Measurements from ENCODE around the gene STAP1. TPM values are rescaled to one million over a fixed set of nuclear protein-coding genes. Genes with fewer than 3 reads are reported as not detected.

STAP1 gene
- total and polyA plus RNA-seq, 12 donors: 0.15 to 0.97 TPM; not detected in 10

DNA sequence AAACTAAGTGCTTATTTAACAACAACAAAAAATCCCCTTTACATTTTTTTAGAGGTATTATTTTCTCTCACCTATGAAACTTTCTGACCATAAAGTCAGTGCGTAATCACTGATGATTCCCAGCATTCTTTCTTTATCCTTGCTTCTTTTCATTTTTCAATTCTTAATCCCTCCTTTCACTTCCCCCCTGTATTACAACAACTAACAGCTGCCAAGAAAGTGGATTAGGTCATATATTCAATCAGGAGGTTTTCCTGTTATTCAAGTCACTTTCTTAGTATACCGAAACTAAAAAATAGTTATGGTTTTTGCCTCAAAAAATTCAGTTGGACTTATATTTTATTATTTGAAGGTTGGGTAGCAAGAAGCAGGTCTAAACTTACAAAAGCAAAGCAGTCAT, 2.1 kb upstream of the STAP1 start:
- no peak overlapping the region for H3K4me3 ChIP-seq
- H3K4me1 ChIP-seq: peaks cover 0 to 7% (median 0%) of the 10 kb centered on the region in 9 donors
- intact Hi-C loops (cut with DNase I): no loop called here
- no peaks in the 10 kb centered on the region for H3K9me3 ChIP-seq
- no peak for ATAC-seq
- no peak for DNase-seq
- H3K36me3 ChIP-seq: no peaks in the 10 kb centered on the region
- WGBS, 2 donors: 31 to 33% methylated on average over 2 of the region's 2 CpGs
- peak overlapping the region in 2 of 10 donors; percentile 24 to 40 for H3K27ac ChIP-seq
- TF ChIP-seq, protein P1, sequence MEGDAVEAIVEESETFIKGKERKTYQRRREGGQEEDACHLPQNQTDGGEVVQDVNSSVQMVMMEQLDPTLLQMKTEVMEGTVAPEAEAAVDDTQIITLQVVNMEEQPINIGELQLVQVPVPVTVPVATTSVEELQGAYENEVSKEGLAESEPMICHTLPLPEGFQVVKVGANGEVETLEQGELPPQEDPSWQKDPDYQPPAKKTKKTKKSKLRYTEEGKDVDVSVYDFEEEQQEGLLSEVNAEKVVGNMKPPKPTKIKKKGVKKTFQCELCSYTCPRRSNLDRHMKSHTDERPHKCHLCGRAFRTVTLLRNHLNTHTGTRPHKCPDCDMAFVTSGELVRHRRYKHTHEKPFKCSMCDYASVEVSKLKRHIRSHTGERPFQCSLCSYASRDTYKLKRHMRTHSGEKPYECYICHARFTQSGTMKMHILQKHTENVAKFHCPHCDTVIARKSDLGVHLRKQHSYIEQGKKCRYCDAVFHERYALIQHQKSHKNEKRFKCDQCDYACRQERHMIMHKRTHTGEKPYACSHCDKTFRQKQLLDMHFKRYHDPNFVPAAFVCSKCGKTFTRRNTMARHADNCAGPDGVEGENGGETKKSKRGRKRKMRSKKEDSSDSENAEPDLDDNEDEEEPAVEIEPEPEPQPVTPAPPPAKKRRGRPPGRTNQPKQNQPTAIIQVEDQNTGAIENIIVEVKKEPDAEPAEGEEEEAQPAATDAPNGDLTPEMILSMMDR (IDR thresholded peaks at IDR 0.05): no peak
- H3K27me3 ChIP-seq: no peaks in the 10 kb centered on the region

- no peaks in the 10 kb centered on the region for H3K9me3 ChIP-seq
- H3K27me3 ChIP-seq: no peaks in the 10 kb centered on the region
- H3K4me1 ChIP-seq: no peaks in the 10 kb centered on the region
- no peak overlapping the region for H3K27ac ChIP-seq
- ATAC-seq (no peak), DNase-seq (no peak)
- TF ChIP-seq, protein P1 (IDR thresholded peaks at IDR 0.05): no peak
- no peaks in the 10 kb centered on the region for H3K36me3 ChIP-seq
- intact Hi-C loops (cut with DNase I): no loop called here
- no peak overlapping the region for H3K4me3 ChIP-seq
Measured at GRCh38 chr4:67565284-67565683, 6.8 kb downstream of the STAP1 start.

- no peaks in the 10 kb centered on the region for H3K9me3 ChIP-seq
- H3K27ac ChIP-seq: no peak overlapping the region
- no peaks in the 10 kb centered on the region for H3K36me3 ChIP-seq
- intact Hi-C loops (cut with DNase I): no loop called here
- no peaks in the 10 kb centered on the region for H3K27me3 ChIP-seq
- TF ChIP-seq, protein P1 (IDR thresholded peaks at IDR 0.05): no peak
- no peak for DNase-seq
- WGBS, 2 donors: 91 to 94% methylated on average over 3 of the region's 3 CpGs
- ATAC-seq: no peak
- H3K4me1 ChIP-seq: no peaks in the 10 kb centered on the region
- no peak overlapping the region for H3K4me3 ChIP-seq
Measured at GRCh38 chr4:67566335-67566734, 7.8 kb downstream of the STAP1 start.

- WGBS, 2 donors: 90 to 94% methylated on average over 2 of the region's 2 CpGs
- DNase-seq (no peak), ATAC-seq (no peak)
- Histone ChIP-seq H3K27me3 (no peaks in the 10 kb centered on the region), H3K4me1 (no peaks in the 10 kb centered on the region), H3K4me3 (no peak overlapping the region), H3K9me3 (no peaks in the 10 kb centered on the region), H3K27ac (no peak overlapping the region), H3K36me3 (no peaks in the 10 kb centered on the region)
- intact Hi-C loops (cut with DNase I): no loop called here
- TF ChIP-seq, protein P1 (IDR thresholded peaks at IDR 0.05): no peak
Measured at GRCh38 chr4:67568820-67569219, 10.3 kb downstream of the STAP1 start.

GRCh38 chr4:67570537-67570936, 12.0 kb downstream of the STAP1 start:
- no peaks in the 10 kb centered on the region for H3K27me3 ChIP-seq
- WGBS, 2 donors: 98 to 100% methylated on average over 1 of the region's 1 CpG
- ATAC-seq: no peak
- intact Hi-C loops (cut with DNase I): no loop called here
- no peak overlapping the region for H3K4me3 ChIP-seq
- H3K9me3 ChIP-seq: no peaks in the 10 kb centered on the region
- H3K4me1 ChIP-seq: no peaks in the 10 kb centered on the region
- no peaks in the 10 kb centered on the region for H3K36me3 ChIP-seq
- TF ChIP-seq, protein P1 (IDR thresholded peaks at IDR 0.05): no peak
- H3K27ac ChIP-seq: no peak overlapping the region
- DNase-seq: no peak

All from heart right ventricle (tissue), 16 donors.